Heart right ventricle (tissue), 16 donors: ENCODE results near the gene CLPTM1L. TPM values are rescaled to one million over a fixed set of nuclear protein-coding genes. Genes with fewer than 3 reads are reported as not detected.

Experiments
- ATAC-seq, 8 donors: fragments of 200-7000 bp; cut with Tn5 transposase; one replicate each; pipeline ENCODE4 v1.9.1; 2020; ENCODE audit warnings: mild to moderate bottlenecking in 8 of 8, moderate library complexity in 8 of 8, moderate number of reproducible peaks in 1 of 8
- DNase-seq, 2 donors: peaks; one replicate each; pipeline ENCODE4 v3.0.0-alpha.2; 2020
- H3K27ac ChIP-seq, 10 donors: fragments of 200-600 bp; sonication (generic) in 2 of 10; one replicate each; pipeline versions ENCODE4 v1.5.0 to v1.8.0; 2020 to 2022; ENCODE audit warnings: mild to moderate bottlenecking in 3 of 10
- H3K27me3 ChIP-seq, 7 donors: fragments of 200-600 bp; one replicate each; pipeline ENCODE4 v1.8.0; 2021 to 2022; ENCODE audit warnings: mild to moderate bottlenecking in 2 of 7
- H3K36me3 ChIP-seq, 9 donors: fragments of 200-600 bp; sonication (generic) in 1 of 9; one replicate each; pipeline versions ENCODE4 v1.5.0 to v1.8.0; 2020 to 2022; ENCODE audit warnings: mild to moderate bottlenecking in 2 of 9
- H3K4me1 ChIP-seq, 9 donors: fragments of 200-600 bp; sonication (generic) in 1 of 9; one replicate each; pipeline versions ENCODE4 v1.5.0 to v1.8.0; 2020 to 2022; ENCODE audit warnings: mild to moderate bottlenecking in 4 of 9
- H3K4me3 ChIP-seq, 10 donors: fragments of 200-600 bp; sonication (generic) in 2 of 10; one replicate each; pipeline versions ENCODE4 v1.5.0 to v1.8.0; 2020 to 2022; ENCODE audit warnings: mild to moderate bottlenecking in 7 of 10, moderate library complexity in 2 of 10
- H3K9me3 ChIP-seq, 11 donors: fragments of 200-600 bp in 10 of 11; sonication (generic) in 2 of 11; one replicate each; pipeline versions ENCODE4 v1.5.0 to v1.8.0; 2013 to 2022; ENCODE audit warnings: mild to moderate bottlenecking in 2 of 11, control low read depth in 1 of 11, moderate library complexity in 1 of 11
- CTCF ChIP-seq, 9 donors: fragments of 200-600 bp; sonication (generic) in 2 of 9; IDR thresholded peaks; one replicate each; pipeline versions ENCODE4 v1.5.0 to v1.8.0; 2021 to 2022; ENCODE audit warnings: antibody characterized with exemption in 9 of 9, mild to moderate bottlenecking in 5 of 9, moderate library complexity in 1 of 9
- WGBS, 2 donors: extraction: QIAGEN DNeasy Blood & Tissue Kit; methylation state at CpG; one replicate each; pipeline ENCODE4 v1.1.7; 2013; ENCODE audit warnings: inconsistent platforms in 1 of 2; 5-methylcytosine and 5-hydroxymethylcytosine counted together
- intact Hi-C, 10 donors: fragments of 100-400 bp; cut with DNase I; formaldehyde crosslinking; loops; one replicate each; pipeline versions ENCODE4 v1.11.1 to v1.14.2; 2022
- polyA plus RNA-seq, 2 donors: library from polyadenylated mRNA; stranded (reverse); fragments of 200-250 nt; gene quantifications; one replicate each; pipeline ENCODE4 v1.2.3, GENCODE V29; 2013
- total RNA-seq, 10 donors: library from RNA; stranded (reverse); fragmentation: NEBNext Ultra II Directional in 3 of 10; extraction: Animal tissue kit (Norgen Biotek cat#: 25700) in 3 of 10; gene quantifications; one replicate each; pipeline versions ENCODE4 v1.2.1 to v1.2.4, GENCODE V29; 2021 to 2023
- donor health status: Arrhythmogenic right ventricular cardiomyopathy.
- donor health status: ischemic (EF 13 %, LVEDD 7.1; RV severe dilation, severe dysfunction).
- donor health status: healthy with polysubstance abuse.
- donor health status: DM: no; HTN: yes; CAD: no.
- donor health status: DM: no; HTN: no; CAD: no.
- donor health status: ischemic (EF 25% LVEDD 6.9; RV normal size, moderate dysfunction).
- donor health status: ischemic (EF 25% LVEDD 5.7; RV mildly dilated, moderate dysfunction).
- donor health status: healthy.
- donor health status: DM: yes; HTN: yes; CAD: no.
- donor health status: Ischemic cardiomyopathy.
- donor health status: ischemic (EF 35%, LVEDD 5.7; RV mildly dilated, moderate dysfunction).
- donor health status: nonischemic (EF 11% LVEDD 7.7; RV severe dilation, severe dysfunction).
- donor health status: DM: yes; HTN: yes; CAD: no.
- donor health status: PGD.
- donor health status: ischemic (EF 29% LVEDD 5.4; RV normal size, mild dysfunction).
- donor health status: nonischemic (EF 23%, LVEDD 6.1; RV moderate dilation, normal function).

CLPTM1L gene
- total and polyA plus RNA-seq, 12 donors = 21.5 to 78.0 (median 32.5) TPM

- peaks cover 0 to 58% (median 30%) of the 10 kb centered on the region in 7 donors for H3K27me3 ChIP-seq
- 64 to 66% methylated on average over 7 of the region's 7 CpGs for WGBS, 2 donors
- H3K4me3 ChIP-seq = no peak overlapping the region
- TF ChIP-seq CTCF (IDR thresholded peaks at IDR 0.05) = no peak
- intact Hi-C loops = no loop called here
- H3K27ac ChIP-seq = no peak overlapping the region
- H3K9me3 ChIP-seq = no peaks in the 10 kb centered on the region
- ATAC-seq (no peak), DNase-seq (no peak)
- no peaks in the 10 kb centered on the region for H3K4me1 ChIP-seq
- H3K36me3 ChIP-seq = no peaks in the 10 kb centered on the region
Measured at GRCh38 chr5:1367149-1367548, 22.2 kb upstream of the CLPTM1L start.

- H3K36me3 ChIP-seq = no peaks in the 10 kb centered on the region
- no peak overlapping the region for H3K27ac ChIP-seq
- ATAC-seq = no peak
- intact Hi-C loops = no loop called here
- no peaks in the 10 kb centered on the region for H3K9me3 ChIP-seq
- no peak for TF ChIP-seq CTCF (IDR thresholded peaks at IDR 0.05)
- no peak overlapping the region for H3K4me3 ChIP-seq
- H3K27me3 ChIP-seq = peaks cover 0 to 58% (median 37%) of the 10 kb centered on the region in 7 donors
- WGBS, 2 donors = 84 to 93% methylated on average over 14 of the region's 14 CpGs
- DNase-seq = no peak
- H3K4me1 ChIP-seq = no peaks in the 10 kb centered on the region
Measured at GRCh38 chr5:1366514-1366913, 21.6 kb upstream of the CLPTM1L start.

- intact Hi-C loops = no loop called here
- DNase-seq = no peak
- peaks cover 0 to 76% (median 57%) of the 10 kb centered on the region in 7 donors for H3K27me3 ChIP-seq
Measured at GRCh38 chr5:1364211-1364610, 19.3 kb upstream of the CLPTM1L start.

GRCh38 chr5:1363581-1363980 lies 18.7 kb upstream of the CLPTM1L start:
- no peak overlapping the region for H3K27ac ChIP-seq
- DNase-seq (no peak), ATAC-seq (no peak)
- 77 to 79% methylated on average over 16 of the region's 16 CpGs for WGBS, 2 donors
- H3K4me3 ChIP-seq = no peak overlapping the region
- no peak for TF ChIP-seq CTCF (IDR thresholded peaks at IDR 0.05)
- H3K27me3 ChIP-seq = peaks cover 0 to 81% (median 63%) of the 10 kb centered on the region in 7 donors
- intact Hi-C loops = no loop called here
- no peaks in the 10 kb centered on the region for H3K9me3 ChIP-seq
- H3K36me3 ChIP-seq = no peaks in the 10 kb centered on the region
- no peaks in the 10 kb centered on the region for H3K4me1 ChIP-seq

More at GRCh38 chr5:1364211-1364610, 19.3 kb upstream of the CLPTM1L start:
- ATAC-seq = no peak
- H3K4me3 ChIP-seq = no peak overlapping the region
- TF ChIP-seq CTCF (IDR thresholded peaks at IDR 0.05) = no peak
- H3K27ac ChIP-seq = no peak overlapping the region
- WGBS, 2 donors = 69 to 72% methylated on average over 9 of the region's 9 CpGs
- H3K36me3 ChIP-seq = no peaks in the 10 kb centered on the region
- no peaks in the 10 kb centered on the region for H3K4me1 ChIP-seq
- no peaks in the 10 kb centered on the region for H3K9me3 ChIP-seq
